ENCODE results near the gene UBE3B.

GRCh38 chr12:109476807-109477184 is 638 bp upstream of the UBE3B start:
- TF ChIP-seq CTCF (IDR thresholded peaks at IDR 0.05) (no peak), EP300 (IDR thresholded peaks at IDR 0.05) (no peak), POLR2A (IDR thresholded peaks at IDR 0.05) (no peak)
